ENCODE data around the gene BAAT. TPM values are rescaled to one million over a fixed set of nuclear protein-coding genes. Genes with fewer than 3 reads are reported as not detected.

BAAT gene
- total and polyA plus RNA-seq, 2 of the 13 experiments (the other 11 are each of a cell fraction or from before 2014, with no cell fraction given) = 0.71 to 7.9 TPM

GRCh38 chr9:101327422-101327909, 57.3 kb downstream of the BAAT start (continued):
- TF ChIP-seq ZNF574 (CRISPR knock-in tag; IDR thresholded peaks at IDR 0.05) = peak; percentile 28; the same call in 1 of the 2 replicates
- TF ChIP-seq SOX5 (CRISPR knock-in tag; IDR thresholded peaks at IDR 0.05; ENCODE audit: borderline replicate concordance) = peak; percentile 98
- peak; percentile 91 for TF ChIP-seq ZBTB39 (CRISPR knock-in tag; IDR thresholded peaks at IDR 0.05)
- TF ChIP-seq IRF9 (CRISPR knock-in tag; IDR thresholded peaks at IDR 0.05; ENCODE audit: borderline replicate concordance) = peak; percentile 59; the same call in 1 of the 2 replicates
- TF ChIP-seq MED1 (CRISPR knock-in tag; IDR thresholded peaks at IDR 0.05) = peak; percentile 98
- peak; percentile 94 for TF ChIP-seq NCOA2 (CRISPR knock-in tag; IDR thresholded peaks at IDR 0.05)
- TF ChIP-seq POGZ (CRISPR knock-in tag; IDR thresholded peaks at IDR 0.05) = peak; percentile 99
- TF ChIP-seq NBN (conservative IDR thresholded peaks at IDR 0.05) = 0 out of 2 replicates have a peak, but pooled peaks have one; percentile 71
- TF ChIP-seq ZNF605 (CRISPR knock-in tag; IDR thresholded peaks at IDR 0.05) = peak; percentile 58; the same call in 1 of the 2 replicates
- peak; percentile 55; the same call in 1 of the 2 replicates for TF ChIP-seq PHF21A (CRISPR knock-in tag; IDR thresholded peaks at IDR 0.05)
- peak; percentile 82; the same call in 1 of the 2 replicates for TF ChIP-seq ZNF816 (CRISPR knock-in tag; IDR thresholded peaks at IDR 0.05; ENCODE audit: borderline replicate concordance)
- TF ChIP-seq MEF2D (CRISPR knock-in tag; IDR thresholded peaks at IDR 0.05) = peak; percentile 71; the same call in 1 of the 2 replicates
- TF ChIP-seq HIC2 (CRISPR knock-in tag; IDR thresholded peaks at IDR 0.05; ENCODE audit: low read depth) = peak; percentile 63
- peak; percentile 99 for TF ChIP-seq TFE3 (CRISPR knock-in tag; IDR thresholded peaks at IDR 0.05)
- peak; percentile 87; the same call in 1 of the 2 replicates for TF ChIP-seq KDM4B (CRISPR knock-in tag; IDR thresholded peaks at IDR 0.05)
- peak; percentile 32; the same call in 1 of the 2 replicates for TF ChIP-seq ZBTB21 (CRISPR knock-in tag; IDR thresholded peaks at IDR 0.05)
- peak; percentile 91 for TF ChIP-seq ZGPAT (CRISPR knock-in tag; IDR thresholded peaks at IDR 0.05)
- peak; percentile 71 for TF ChIP-seq ERF (CRISPR knock-in tag; IDR thresholded peaks at IDR 0.05)
- 0 out of 2 replicates have a peak, but pooled peaks have one; percentile 21 for TF ChIP-seq ZNF143 (CRISPR knock-in tag; IDR thresholded peaks at IDR 0.05)
- TF ChIP-seq KAT8 (CRISPR knock-in tag; IDR thresholded peaks at IDR 0.05) = peak; percentile 32; the same call in 1 of the 2 replicates

All from HepG2 (cell line).